GM21825 (cell line): ENCODE data around the gene SETD5.

ENCODE experiments used
- ATAC-seq: cut with Tn5 transposase; IDR thresholded peaks from one replicate; pipeline ENCODE4 v1.9.1; 2021; ENCODE audit warnings: mild to moderate bottlenecking, moderate library complexity; ENCODE audit not compliant: unreplicated experiment

Gene SETD5

GRCh38 chr3:9512456-9513045 is 115.1 kb downstream of the SETD5 start:
- no peak for ATAC-seq

GRCh38 chr3:9514306-9514705 is 116.9 kb downstream of the SETD5 start:
- no peak for ATAC-seq

- no peak for ATAC-seq
Observed at GRCh38 chr3:9514956-9515355, 117.5 kb downstream of the SETD5 start.

GRCh38 chr3:9525078-9525477 is 127.7 kb downstream of the SETD5 start:
- no peak for ATAC-seq
